ENCODE measurements around the gene FAU. TPM values are rescaled to one million over a fixed set of nuclear protein-coding genes. Genes with fewer than 3 reads are reported as not detected.

FAU gene
- total and polyA plus RNA-seq, 2 of the 13 experiments (the other 11 are each of a cell fraction or from before 2014, with no cell fraction given): 374 to 869 TPM

- TF ChIP-seq GLMP (CRISPR knock-in tag; IDR thresholded peaks at IDR 0.05; ENCODE audit: borderline replicate concordance) (no peak), ZNF878 (CRISPR knock-in tag; IDR thresholded peaks at IDR 0.05) (no peak), HOXA9 (CRISPR knock-in tag; IDR thresholded peaks at IDR 0.05; ENCODE audit: borderline replicate concordance) (no peak), ZNF550 (CRISPR knock-in tag; IDR thresholded peaks at IDR 0.05; ENCODE audit: borderline replicate concordance) (no peak), CENPBD1 (CRISPR knock-in tag; IDR thresholded peaks at IDR 0.05; ENCODE audit: borderline replicate concordance, low read depth) (0 out of 2 replicates have a peak, but pooled peaks have one; percentile 39), BCL3 (CRISPR knock-in tag; IDR thresholded peaks at IDR 0.05) (0 out of 2 replicates have a peak, but pooled peaks have one; percentile 50), KLF15 (CRISPR knock-in tag; IDR thresholded peaks at IDR 0.05; ENCODE audit: borderline replicate concordance) (no peak), SNAPC4 (CRISPR knock-in tag; IDR thresholded peaks at IDR 0.05) (no peak), FOXA3 (CRISPR knock-in tag; IDR thresholded peaks at IDR 0.05) (peak; percentile 71; the same call in 1 of the 2 replicates), ZNF841 (CRISPR knock-in tag; IDR thresholded peaks at IDR 0.05; ENCODE audit: borderline replicate concordance) (no peak), YY1 (IDR thresholded peaks at IDR 0.05; ENCODE audit: insufficient read depth, insufficient replicate concordance, low read depth, low read length) (peak; percentile 78), ZNF343 (CRISPR knock-in tag; IDR thresholded peaks at IDR 0.05) (no peak), ZNF607 (CRISPR knock-in tag; IDR thresholded peaks at IDR 0.05; ENCODE audit: borderline replicate concordance) (no peak), ZNF773 (CRISPR knock-in tag; IDR thresholded peaks at IDR 0.05; ENCODE audit: borderline replicate concordance) (no peak), ZNF574 (CRISPR knock-in tag; IDR thresholded peaks at IDR 0.05) (peak; percentile 70), JUNB (CRISPR knock-in tag; IDR thresholded peaks at IDR 0.05; ENCODE audit: borderline replicate concordance) (peak; percentile 14; the same call in 1 of the 2 replicates), KLF11 (CRISPR knock-in tag; IDR thresholded peaks at IDR 0.05) (no peak)
Observed at GRCh38 chr11:65165410-65166317, 43.7 kb upstream of the FAU start (continued).

Data from HepG2 (cell line).